WERI-Rb-1 (cell line): ENCODE results near the gene ZNRF1.

Source experiments
- DNase-seq: peaks from one replicate; pipeline ENCODE4 v3.0.0-alpha.2; 2020
- H3K27ac ChIP-seq: fragments of 250-450 bp; sonication (Bioruptor Pico); 2 replicates; pipeline ENCODE4 v1.5.1; 2020; ENCODE audit warnings: mild to moderate bottlenecking, moderate library complexity
- H3K27me3 ChIP-seq: fragments of 250-450 bp; sonication (Bioruptor Pico); 2 replicates; pipeline ENCODE4 v1.5.1; 2021; ENCODE audit warnings: mild to moderate bottlenecking, low read depth, moderate library complexity; ENCODE audit not compliant: insufficient read depth, severe bottlenecking
- H3K36me3 ChIP-seq: fragments of 250-450 bp; sonication (Bioruptor Pico); 2 replicates; pipeline ENCODE4 v1.5.1; 2020; ENCODE audit warnings: mild to moderate bottlenecking, moderate library complexity
- H3K4me3 ChIP-seq: 2 replicates; pipeline ENCODE4 v1.5.1; 2011; ENCODE audit warnings: low read depth, mild to moderate bottlenecking, control low read depth, low read length
- H3K9me3 ChIP-seq: fragments of 250-450 bp; sonication (Bioruptor Pico); 2 replicates; pipeline ENCODE4 v1.5.1; 2021; ENCODE audit warnings: mild to moderate bottlenecking, moderate library complexity; ENCODE audit not compliant: severe bottlenecking
- TF ChIP-seq, protein P1 (sequence below): IDR thresholded peaks from 2 replicates; pipeline ENCODE4 v1.5.1; 2011; ENCODE audit warnings: low read depth, mild to moderate bottlenecking, control low read depth, inconsistent platforms, low read length

ZNRF1 gene

DNA sequence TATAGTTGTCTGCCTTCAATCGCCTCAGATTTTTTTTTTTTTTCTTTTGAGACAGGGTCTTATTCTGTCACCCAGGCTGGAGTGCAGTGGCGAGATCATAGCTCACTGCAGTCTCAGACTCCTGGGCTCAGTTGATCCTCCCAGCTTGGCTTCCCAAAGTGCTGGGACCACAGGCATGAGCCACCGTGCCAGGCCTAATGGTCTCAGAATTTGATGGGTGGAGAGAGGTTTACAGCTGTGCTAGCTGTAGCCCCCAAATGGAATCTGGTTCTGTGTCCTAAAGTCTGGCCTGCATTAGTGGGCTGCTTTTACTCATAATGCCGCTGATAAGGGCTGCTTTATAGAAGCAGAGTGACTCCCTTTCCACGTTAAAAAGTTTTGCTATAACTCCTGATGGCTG lies 5.1 kb downstream of the ZNRF1 start:
- no peak for DNase-seq
- no peak overlapping the region for H3K4me3 ChIP-seq
- no peaks in the 10 kb centered on the region for H3K9me3 ChIP-seq
- H3K27ac ChIP-seq: no peak overlapping the region
- no peaks in the 10 kb centered on the region for H3K27me3 ChIP-seq
- TF ChIP-seq, protein P1, sequence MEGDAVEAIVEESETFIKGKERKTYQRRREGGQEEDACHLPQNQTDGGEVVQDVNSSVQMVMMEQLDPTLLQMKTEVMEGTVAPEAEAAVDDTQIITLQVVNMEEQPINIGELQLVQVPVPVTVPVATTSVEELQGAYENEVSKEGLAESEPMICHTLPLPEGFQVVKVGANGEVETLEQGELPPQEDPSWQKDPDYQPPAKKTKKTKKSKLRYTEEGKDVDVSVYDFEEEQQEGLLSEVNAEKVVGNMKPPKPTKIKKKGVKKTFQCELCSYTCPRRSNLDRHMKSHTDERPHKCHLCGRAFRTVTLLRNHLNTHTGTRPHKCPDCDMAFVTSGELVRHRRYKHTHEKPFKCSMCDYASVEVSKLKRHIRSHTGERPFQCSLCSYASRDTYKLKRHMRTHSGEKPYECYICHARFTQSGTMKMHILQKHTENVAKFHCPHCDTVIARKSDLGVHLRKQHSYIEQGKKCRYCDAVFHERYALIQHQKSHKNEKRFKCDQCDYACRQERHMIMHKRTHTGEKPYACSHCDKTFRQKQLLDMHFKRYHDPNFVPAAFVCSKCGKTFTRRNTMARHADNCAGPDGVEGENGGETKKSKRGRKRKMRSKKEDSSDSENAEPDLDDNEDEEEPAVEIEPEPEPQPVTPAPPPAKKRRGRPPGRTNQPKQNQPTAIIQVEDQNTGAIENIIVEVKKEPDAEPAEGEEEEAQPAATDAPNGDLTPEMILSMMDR: no peak
- peaks cover 16% of the 10 kb centered on the region for H3K36me3 ChIP-seq

GRCh38 chr16:75004460-75004859 lies 5.6 kb downstream of the ZNRF1 start:
- TF ChIP-seq, protein P1: no peak
- H3K27me3 ChIP-seq: no peaks in the 10 kb centered on the region
- no peaks in the 10 kb centered on the region for H3K9me3 ChIP-seq
- H3K36me3 ChIP-seq: peaks cover 16% of the 10 kb centered on the region
- H3K27ac ChIP-seq: no peak overlapping the region
- DNase-seq: no peak
- H3K4me3 ChIP-seq: no peak overlapping the region

- H3K27ac ChIP-seq: no peak overlapping the region
- H3K27me3 ChIP-seq: no peaks in the 10 kb centered on the region
- H3K4me3 ChIP-seq: no peak overlapping the region
- TF ChIP-seq, protein P1: no peak
- DNase-seq: no peak
- peaks cover 16% of the 10 kb centered on the region for H3K36me3 ChIP-seq
- no peaks in the 10 kb centered on the region for H3K9me3 ChIP-seq
These were observed 6.9 kb downstream of the ZNRF1 start for GRCh38 chr16:75005697-75006096.

GRCh38 chr16:75007443-75007842 lies 8.6 kb downstream of the ZNRF1 start:
- H3K27ac ChIP-seq: no peak overlapping the region
- TF ChIP-seq, protein P1: no peak
- DNase-seq: no peak
- H3K4me3 ChIP-seq: no peak overlapping the region
- H3K27me3 ChIP-seq: no peaks in the 10 kb centered on the region
- H3K9me3 ChIP-seq: no peaks in the 10 kb centered on the region
- peaks cover 16% of the 10 kb centered on the region for H3K36me3 ChIP-seq

- DNase-seq: no peak
- TF ChIP-seq, protein P1: no peak
- no peak overlapping the region for H3K4me3 ChIP-seq
- H3K9me3 ChIP-seq: no peaks in the 10 kb centered on the region
- no peaks in the 10 kb centered on the region for H3K27me3 ChIP-seq
- peaks cover 3% of the 10 kb centered on the region; the same call in 1 of the 2 replicates for H3K36me3 ChIP-seq
- no peak overlapping the region for H3K27ac ChIP-seq
These were observed 11.6 kb downstream of the ZNRF1 start for GRCh38 chr16:75010427-75010826.

GRCh38 chr16:75011634-75012307 lies 12.9 kb downstream of the ZNRF1 start:
- no peaks in the 10 kb centered on the region; the same call in 1 of the 2 replicates for H3K36me3 ChIP-seq
- no peaks in the 10 kb centered on the region for H3K27me3 ChIP-seq
- H3K9me3 ChIP-seq: no peaks in the 10 kb centered on the region
- no peak overlapping the region for H3K27ac ChIP-seq
- TF ChIP-seq, protein P1: no peak
- H3K4me3 ChIP-seq: no peak overlapping the region
- DNase-seq: no peak
